Loucy (cell line): ENCODE measurements around the gene CACNA1B.

Experiments used
- H2AFZ ChIP-seq: fragments of 200-600 bp; sonication (generic); 2 replicates; pipeline ENCODE4 v1.6.0; 2016; ENCODE audit warnings: antibody characterized with exemption, mild to moderate bottlenecking, low read length, moderate library complexity
- H3F3A ChIP-seq: fragments of 200-600 bp; 2 replicates; pipeline ENCODE4 v1.6.0; 2016; ENCODE audit warnings: antibody characterized with exemption, low read depth, mild to moderate bottlenecking
- H3K27me3 ChIP-seq: fragments of 200-600 bp; sonication (generic); 2 replicates; pipeline ENCODE4 v1.6.1; 2014; ENCODE audit warnings: low read length, mild to moderate bottlenecking; ENCODE audit not compliant: insufficient read depth, poor library complexity, severe bottlenecking
- H3K36me3 ChIP-seq: fragments of 200-600 bp; sonication (generic); 2 replicates; pipeline ENCODE4 v1.6.1; 2016; ENCODE audit warnings: low read length; ENCODE audit not compliant: insufficient read depth
- H3K4me1 ChIP-seq: fragments of 200-600 bp; sonication (generic); 2 replicates; pipeline ENCODE4 v1.5.1; 2014; ENCODE audit warnings: low read length, mild to moderate bottlenecking; ENCODE audit not compliant: insufficient read depth, poor library complexity, severe bottlenecking
- H3K4me2 ChIP-seq: fragments of 200-600 bp; sonication (generic); 2 replicates; pipeline ENCODE4 v1.6.0; 2014; ENCODE audit warnings: antibody characterized with exemption, low read length, low read depth, mild to moderate bottlenecking; ENCODE audit not compliant: poor library complexity, severe bottlenecking
- H3K4me3 ChIP-seq: fragments of 200-600 bp; sonication (generic); 2 replicates; pipeline ENCODE4 v1.5.1; 2014; ENCODE audit warnings: low read length, mild to moderate bottlenecking, mixed read lengths; ENCODE audit not compliant: poor library complexity, severe bottlenecking
- H3K79me2 ChIP-seq: fragments of 200-600 bp; sonication (generic); 2 replicates; pipeline ENCODE4 v1.6.1; 2014; ENCODE audit warnings: low read length; ENCODE audit not compliant: insufficient read depth
- H3K9ac ChIP-seq: fragments of 200-600 bp; sonication (generic); 2 replicates; pipeline ENCODE4 v1.6.0; 2014; ENCODE audit warnings: mild to moderate bottlenecking, low read depth, low read length, moderate library complexity; ENCODE audit not compliant: poor library complexity, severe bottlenecking
- H3K9me2 ChIP-seq: fragments of 200-600 bp; sonication (generic); replicated peaks from 2 replicates; pipeline ENCODE4 v1.6.1; 2016; ENCODE audit warnings: low read depth, low read length, mixed read lengths
- H3K9me3 ChIP-seq: fragments of 200-600 bp; sonication (generic); 2 replicates; pipeline ENCODE4 v1.6.1; 2014; ENCODE audit warnings: mild to moderate bottlenecking, antibody characterized with exemption, low read length, low read depth; ENCODE audit not compliant: insufficient read depth
- H4K20me1 ChIP-seq: fragments of 200-600 bp; sonication (generic); 2 replicates; pipeline ENCODE4 v1.6.0; 2014; ENCODE audit warnings: antibody characterized with exemption, low read length, mild to moderate bottlenecking; ENCODE audit not compliant: insufficient read depth, poor library complexity, severe bottlenecking
- CTCF ChIP-seq: fragments of 200-600 bp; sonication (generic); conservative IDR thresholded peaks from 2 replicates; pipeline ENCODE4 v1.5.1; 2014; ENCODE audit warnings: mild to moderate bottlenecking, antibody characterized with exemption, low read length
- EZH2phosphoT487 ChIP-seq: fragments of 200-600 bp; IDR thresholded peaks from 2 replicates; pipeline ENCODE4 v1.6.1; 2018; ENCODE audit warnings: antibody characterized with exemption, mild to moderate bottlenecking, moderate library complexity, borderline replicate concordance

Gene CACNA1B

DNA sequence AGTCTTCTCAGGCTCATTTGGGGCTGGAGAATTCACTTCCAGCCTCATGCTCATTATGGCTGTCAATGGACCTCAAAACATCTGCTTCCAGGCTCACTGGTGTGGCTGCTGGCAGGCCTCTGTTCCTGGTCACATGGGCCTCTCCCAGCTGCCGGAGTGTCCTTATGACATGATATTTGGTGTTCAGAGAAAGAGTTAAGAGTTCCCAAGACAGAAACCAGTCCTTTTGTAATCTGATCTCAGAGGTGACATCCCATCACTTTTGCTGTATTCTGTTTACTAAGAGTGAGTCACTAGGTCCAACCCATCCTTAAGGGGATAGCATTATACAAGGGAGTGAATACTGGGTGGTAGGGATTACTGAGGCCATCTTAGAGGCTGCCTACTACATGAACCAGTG lies 104.6 kb downstream of the CACNA1B start:
- H3F3A ChIP-seq, result no peaks in the 10 kb centered on the region
- H3K4me2 ChIP-seq, result no peak overlapping the region
- no peaks in the 10 kb centered on the region for H3K27me3 ChIP-seq
- no peaks in the 10 kb centered on the region for H3K36me3 ChIP-seq
- no peaks in the 10 kb centered on the region for H3K9me2 ChIP-seq
- H3K9ac ChIP-seq, result no peak overlapping the region
- H3K79me2 ChIP-seq, result no peaks in the 10 kb centered on the region
- H3K9me3 ChIP-seq, result peaks cover 37% of the 10 kb centered on the region; the same call in 1 of the 2 replicates
- H3K4me3 ChIP-seq, result no peak overlapping the region
- no peaks in the 10 kb centered on the region for H3K4me1 ChIP-seq
- H2AFZ ChIP-seq, result no peak overlapping the region
- TF ChIP-seq CTCF (no peak), EZH2phosphoT487 (no peak)
- no peaks in the 10 kb centered on the region for H4K20me1 ChIP-seq

DNA sequence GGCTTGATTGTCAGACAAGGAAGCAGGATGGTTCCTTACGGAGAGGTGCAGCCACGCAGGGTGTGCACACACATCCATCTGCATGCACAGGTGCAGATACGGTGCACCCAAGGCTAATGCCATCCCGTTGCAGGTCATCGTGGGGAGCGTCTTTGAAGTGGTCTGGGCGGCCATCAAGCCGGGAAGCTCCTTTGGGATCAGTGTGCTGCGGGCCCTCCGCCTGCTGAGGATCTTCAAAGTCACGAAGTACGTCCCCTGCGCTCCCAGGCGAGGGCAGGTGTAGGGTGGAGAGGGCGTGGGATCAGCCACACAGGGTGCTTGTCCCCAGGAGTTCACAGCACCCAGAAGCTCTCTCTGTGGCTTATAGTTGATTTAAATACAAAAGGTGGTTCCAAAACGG lies 106.4 kb downstream of the CACNA1B start:
- no peak overlapping the region for H3K9ac ChIP-seq
- no peak overlapping the region for H3K4me3 ChIP-seq
- H2AFZ ChIP-seq, result no peak overlapping the region
- H3K9me2 ChIP-seq, result no peaks in the 10 kb centered on the region
- no peaks in the 10 kb centered on the region for H3F3A ChIP-seq
- H3K4me1 ChIP-seq, result no peaks in the 10 kb centered on the region
- H3K27me3 ChIP-seq, result no peaks in the 10 kb centered on the region
- H3K9me3 ChIP-seq, result peaks cover 49% of the 10 kb centered on the region; the same call in 1 of the 2 replicates
- no peaks in the 10 kb centered on the region for H4K20me1 ChIP-seq
- TF ChIP-seq EZH2phosphoT487 (no peak), CTCF (no peak)
- H3K79me2 ChIP-seq, result no peaks in the 10 kb centered on the region
- H3K4me2 ChIP-seq, result no peak overlapping the region
- H3K36me3 ChIP-seq, result no peaks in the 10 kb centered on the region

DNA sequence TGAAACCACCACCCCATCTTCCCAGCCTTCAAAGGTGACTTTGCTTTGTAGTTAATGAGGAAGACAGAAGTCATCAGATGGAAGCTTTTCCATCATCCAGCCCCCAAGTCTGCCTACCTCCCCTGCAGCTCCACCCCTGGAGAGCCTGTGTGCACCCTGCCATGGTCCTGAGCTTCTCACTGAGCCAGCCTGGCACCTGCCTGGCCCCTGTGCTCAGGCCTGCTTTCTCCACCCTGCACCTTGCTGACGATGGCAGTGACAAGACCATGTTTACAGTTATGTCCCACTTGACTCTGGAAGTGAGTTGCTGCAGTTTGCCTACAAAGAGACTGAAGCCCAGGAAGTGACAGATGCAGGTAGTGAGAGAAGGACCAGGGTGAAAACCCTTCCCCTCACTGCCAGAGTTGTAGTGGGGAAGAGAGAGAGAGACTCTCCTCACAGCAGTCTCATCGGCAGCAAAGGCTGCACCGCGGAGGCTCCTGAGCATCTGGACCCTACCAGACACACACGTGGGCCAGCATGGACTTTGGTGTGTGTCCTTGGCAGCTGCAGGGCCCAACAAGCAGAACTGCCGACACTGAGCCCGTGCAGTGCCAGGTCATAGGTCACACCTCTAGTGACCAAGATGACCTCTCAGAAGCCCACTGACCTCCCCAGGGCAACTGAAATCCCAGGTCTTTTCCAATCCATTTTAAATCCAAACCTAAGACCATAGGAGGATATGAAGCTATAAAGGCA lies 107.1 kb downstream of the CACNA1B start:
- no peak overlapping the region for H3K9ac ChIP-seq
- H2AFZ ChIP-seq, result no peak overlapping the region
- H3K27me3 ChIP-seq, result no peaks in the 10 kb centered on the region
- TF ChIP-seq EZH2phosphoT487 (no peak), CTCF (no peak)
- no peaks in the 10 kb centered on the region for H4K20me1 ChIP-seq
- H3K9me3 ChIP-seq, result peaks cover 47% of the 10 kb centered on the region; the same call in 1 of the 2 replicates
- H3K4me3 ChIP-seq, result no peak overlapping the region
- no peaks in the 10 kb centered on the region for H3K9me2 ChIP-seq
- H3K36me3 ChIP-seq, result no peaks in the 10 kb centered on the region
- H3K79me2 ChIP-seq, result no peaks in the 10 kb centered on the region
- H3K4me1 ChIP-seq, result no peaks in the 10 kb centered on the region
- no peaks in the 10 kb centered on the region for H3F3A ChIP-seq
- H3K4me2 ChIP-seq, result no peak overlapping the region
